HG03469 (cell line): ENCODE measurements around the gene ZNF821.
"Not testable (repeated sequence)": the region's sequence is repeated elsewhere in the genome, so short reads cannot be mapped to it uniquely, and the experiment has no call there.

Experiments
- ATAC-seq: cut with Tn5 transposase; IDR thresholded peaks from one replicate; pipeline ENCODE4 v1.9.1; 2021; ENCODE audit warnings: mild to moderate bottlenecking, moderate library complexity, moderate number of reproducible peaks; ENCODE audit not compliant: unreplicated experiment

The ZNF821 gene

DNA sequence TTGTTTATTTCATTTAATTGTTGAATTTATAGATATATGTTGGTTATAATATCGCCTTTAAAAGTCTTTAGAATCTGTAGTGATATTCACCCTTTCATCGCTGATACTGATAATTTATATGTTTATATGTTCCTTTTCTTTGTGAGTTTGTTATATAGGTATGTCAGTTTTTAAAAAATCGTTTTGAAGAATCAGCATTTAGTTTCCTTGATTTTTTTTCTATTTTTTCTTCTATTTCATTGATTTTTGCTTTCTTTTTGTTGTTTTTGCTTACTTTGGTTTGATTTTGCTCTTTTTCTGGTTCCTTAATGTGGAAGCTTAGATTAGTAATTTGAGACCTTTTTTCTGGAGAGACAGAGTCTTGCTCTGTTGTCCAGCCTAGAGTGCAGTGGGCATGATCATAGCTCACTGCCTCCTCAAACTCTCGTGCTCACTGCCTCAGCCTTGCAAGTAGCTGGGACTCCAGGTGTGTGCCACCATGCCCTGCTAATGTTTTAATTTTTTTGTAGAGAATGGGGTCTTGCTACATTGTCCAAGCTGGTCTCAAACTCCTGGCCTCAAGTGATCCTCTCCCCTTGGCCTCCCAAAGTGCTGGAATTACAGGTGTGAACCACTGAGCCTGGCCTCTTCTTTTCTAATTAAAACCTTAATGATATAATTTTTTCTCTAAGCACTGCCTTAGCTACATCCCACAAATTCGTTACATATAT, 18.8 kb upstream of the ZNF821 start:
- no peak for ATAC-seq

GRCh38 chr16:71899171-71899570, 15.2 kb upstream of the ZNF821 start:
- ATAC-seq, result no peak

DNA sequence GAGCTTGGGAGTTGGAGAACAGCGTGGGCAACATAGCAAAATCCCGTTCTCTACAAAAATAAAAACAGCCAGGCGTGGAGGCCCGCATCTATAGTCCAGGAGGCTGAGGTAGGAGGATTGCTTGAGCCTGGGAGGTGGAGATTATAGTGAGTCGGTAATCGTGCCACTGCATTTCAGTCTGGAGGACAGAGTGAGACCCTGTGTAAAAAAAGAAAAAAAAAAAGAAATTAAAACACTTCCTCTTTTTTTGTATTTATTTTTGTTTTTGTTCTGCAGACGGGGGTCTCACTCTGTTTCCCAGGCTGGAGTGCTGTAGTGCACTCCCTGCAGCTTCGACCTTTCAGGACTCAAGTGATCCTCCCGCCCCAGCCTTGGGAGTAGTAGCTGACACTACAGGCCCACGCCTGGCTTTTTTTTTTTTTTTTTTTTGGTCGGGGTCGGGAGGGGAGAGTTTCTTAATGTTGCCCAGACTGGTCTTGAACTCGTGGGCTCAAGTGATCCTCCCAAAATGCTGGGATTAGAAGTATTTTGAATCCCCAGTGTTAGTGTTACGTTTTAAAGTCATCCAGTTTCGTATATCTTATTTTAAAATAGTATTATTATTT, 12.9 kb upstream of the ZNF821 start:
- ATAC-seq, result no peak

- no peak for ATAC-seq
Observed at GRCh38 chr16:71895679-71896365, 11.8 kb upstream of the ZNF821 start.

GRCh38 chr16:71894921-71895678, 11.1 kb upstream of the ZNF821 start, which contains the start of gene IST1:
TSS of gene IST1 (plus strand) at chr16:71895531. CDS start at chr16:71915641, 20,110 bp downstream.
- peak; percentile 61 for ATAC-seq

GRCh38 chr16:71894229-71894920, 10.4 kb upstream of the ZNF821 start:
- peak; percentile 11 for ATAC-seq

GRCh38 chr16:71893888-71894228, 9.9 kb upstream of the ZNF821 start:
- ATAC-seq, result no peak

DNA sequence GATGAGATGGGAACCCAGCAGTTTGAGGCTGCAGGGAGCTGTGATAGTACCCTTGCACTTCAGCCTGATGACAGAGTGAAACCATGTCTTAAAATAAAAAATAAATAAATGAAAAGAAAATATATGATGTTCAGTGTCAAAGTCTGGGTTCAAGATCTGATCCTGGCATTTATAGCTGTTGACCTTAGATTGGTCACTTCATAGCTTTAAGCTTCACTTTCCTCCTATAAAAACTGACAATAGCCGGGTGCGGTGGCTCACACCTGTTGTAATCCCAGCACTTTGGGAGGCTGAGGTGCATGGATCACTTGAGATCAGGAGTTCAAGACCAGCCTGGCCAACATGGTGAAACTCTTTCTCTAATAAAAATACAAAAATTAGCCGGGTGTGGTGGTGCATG, 5.2 kb upstream of the ZNF821 start:
- ATAC-seq, result no peak

DNA sequence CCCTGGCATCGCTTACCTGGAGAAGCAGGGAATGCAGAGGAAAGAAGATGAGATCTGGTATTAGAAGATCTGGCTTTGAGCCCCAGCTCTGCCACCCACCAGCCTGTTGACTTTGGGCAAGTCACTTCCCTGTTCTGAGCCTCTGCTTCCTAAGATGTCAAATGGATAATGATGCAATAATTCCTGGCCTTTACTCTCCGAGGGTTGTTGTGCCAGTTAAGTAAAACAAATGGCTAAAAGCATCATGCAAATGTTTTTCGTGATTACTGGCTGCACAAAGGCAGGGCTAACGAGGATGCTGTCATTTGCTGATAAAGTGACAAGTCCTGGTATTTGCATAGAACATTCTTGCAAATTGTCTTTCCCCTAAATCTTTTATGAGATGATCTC, 1.3 kb upstream of the ZNF821 start:
- ATAC-seq, result no peak

DNA sequence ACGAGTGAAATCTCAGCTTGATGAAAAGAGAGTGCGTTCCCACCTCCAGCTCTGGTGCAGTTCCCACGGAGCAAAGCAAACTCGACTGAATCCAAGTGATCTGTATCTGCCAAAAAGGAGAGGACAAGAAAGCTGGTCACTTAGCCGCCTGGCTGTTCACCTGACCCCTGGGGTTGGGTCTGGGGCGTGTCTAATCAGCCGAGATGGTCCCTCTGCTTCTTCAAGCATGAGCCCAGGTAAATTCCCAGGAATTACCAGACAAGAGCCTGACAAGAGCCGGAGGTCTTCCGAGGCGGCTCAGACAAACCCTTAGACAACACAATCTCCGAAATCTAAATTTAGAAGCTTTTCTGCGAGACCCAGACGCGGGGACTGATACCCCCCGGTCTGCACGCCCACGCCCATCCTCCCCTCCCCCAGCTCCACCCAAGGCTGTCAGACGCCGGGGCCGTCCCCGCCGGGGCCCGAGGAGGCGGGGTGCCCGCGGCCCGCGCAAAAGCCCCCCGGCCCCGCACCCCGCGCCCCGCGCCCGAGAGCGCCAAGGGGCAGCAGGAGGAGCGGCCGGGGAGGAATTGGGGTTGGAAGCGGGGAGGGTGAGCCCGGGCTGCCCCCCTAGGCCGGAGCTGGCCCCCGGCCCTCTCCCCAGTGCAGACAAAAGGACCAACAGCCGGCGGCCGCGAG, 674 bp downstream of the ZNF821 start:
- no peak for ATAC-seq

GRCh38 chr16:71882505-71883167, 1.3 kb downstream of the ZNF821 start:
- peak; percentile 28 for ATAC-seq

DNA sequence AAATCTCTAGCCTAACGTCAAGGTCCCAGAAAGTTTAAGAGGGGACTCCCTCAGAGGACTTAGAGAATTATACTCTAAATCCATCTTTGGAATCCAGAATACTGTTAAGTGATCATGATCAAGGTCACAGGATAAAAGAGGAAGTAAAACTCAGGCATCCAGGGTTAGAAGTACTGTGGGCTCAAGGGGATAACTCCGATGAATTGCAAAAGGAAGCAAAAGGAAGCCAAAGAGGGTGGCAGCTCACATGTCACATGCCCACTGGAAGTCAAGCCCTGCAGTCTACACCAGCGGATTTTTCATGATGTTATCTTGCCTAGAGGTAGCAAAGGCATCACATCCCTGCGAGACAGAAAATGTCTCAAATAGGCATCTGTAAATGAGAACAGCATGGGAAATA, 3.8 kb downstream of the ZNF821 start:
- no peak for ATAC-seq

- no peak for ATAC-seq
Observed at GRCh38 chr16:71878911-71879310, 5.1 kb downstream of the ZNF821 start.

- ATAC-seq, result no peak
Observed at GRCh38 chr16:71873199-71873598, 10.8 kb downstream of the ZNF821 start.

- no peak for ATAC-seq
Observed at GRCh38 chr16:71870818-71871217, 13.2 kb downstream of the ZNF821 start.

DNA sequence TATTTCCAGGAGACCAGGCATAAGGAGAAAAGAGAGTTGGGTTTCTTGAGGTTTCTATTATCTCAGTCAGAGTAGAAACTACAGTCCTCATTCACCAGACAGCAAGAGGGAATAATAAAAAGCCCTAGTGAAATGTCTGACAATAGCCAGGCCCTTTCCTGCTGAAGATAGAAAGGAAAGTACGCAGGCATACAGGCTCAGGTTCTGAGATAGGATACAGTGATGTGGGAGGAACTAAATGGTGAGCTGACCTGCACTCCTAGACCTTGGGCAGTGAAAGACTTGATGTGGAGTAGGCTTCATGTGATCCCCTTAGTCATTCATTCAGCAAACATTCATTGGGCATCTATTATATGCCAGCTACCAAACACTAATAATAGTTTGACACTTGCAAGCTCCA, 14.9 kb downstream of the ZNF821 start:
- no peak for ATAC-seq

DNA sequence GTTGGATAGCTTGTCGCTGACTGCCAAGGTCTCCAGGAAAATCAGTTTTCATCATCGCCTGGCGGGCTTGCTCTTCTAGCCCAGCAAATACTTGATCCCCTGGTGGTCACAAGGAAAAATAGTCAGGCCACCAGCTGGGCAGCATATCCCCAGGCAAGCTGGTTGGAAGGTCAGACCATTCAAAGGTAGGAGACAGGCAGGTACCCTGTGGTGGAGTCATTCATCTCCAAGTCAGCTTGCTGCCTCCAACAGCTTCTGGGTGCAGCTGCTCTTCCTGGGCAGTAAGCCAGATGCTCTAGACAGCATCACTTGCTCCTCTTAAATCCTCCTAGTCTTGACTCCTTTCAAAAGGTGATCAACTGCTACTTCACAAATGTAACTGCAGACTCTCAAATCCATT, 16.0 kb downstream of the ZNF821 start:
- ATAC-seq, result no peak

DNA sequence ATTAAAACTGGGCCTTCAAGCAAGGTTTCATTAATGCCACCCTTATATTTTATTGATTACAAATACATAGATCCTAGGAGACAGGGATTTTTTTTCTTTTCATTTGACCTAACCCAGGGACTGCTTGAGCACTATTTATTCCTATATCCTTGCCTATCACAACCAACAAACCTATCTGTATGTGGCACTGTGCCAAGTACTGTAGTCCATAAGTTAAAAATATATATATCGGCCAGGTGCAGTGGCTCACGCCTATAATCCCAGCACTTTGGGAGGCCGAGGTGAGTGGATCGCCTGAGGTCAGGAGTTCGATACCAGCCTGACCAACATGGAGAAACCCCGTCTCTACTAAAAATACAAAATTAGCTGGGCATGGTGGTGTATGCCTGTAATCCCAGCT, 16.8 kb downstream of the ZNF821 start:
- ATAC-seq, result not testable (repeated sequence)

- ATAC-seq, result no peak
Observed at GRCh38 chr16:71865173-71865863, 18.7 kb downstream of the ZNF821 start.
